ENCODE measurements around the gene MOAP1. TPM values are rescaled to one million over a fixed set of nuclear protein-coding genes. Genes with fewer than 3 reads are reported as not detected.

The MOAP1 gene
- total RNA-seq, 1 donor from 2014 or later = 24.1 TPM

GRCh38 chr14:93136009-93136408, 48.7 kb downstream of the MOAP1 start:
- Histone ChIP-seq H3K27ac (no peak overlapping the region), H3K9me3 (no peaks in the 10 kb centered on the region), H3K27me3 (no peaks in the 10 kb centered on the region), H3K36me3 (no peaks in the 10 kb centered on the region), H3K4me3 (no peak overlapping the region), H3K4me1 (peaks cover 23% of the 10 kb centered on the region)
- no peak for TF ChIP-seq POLR2AphosphoS5 (IDR thresholded peaks at IDR 0.05; ENCODE audit: insufficient read depth in 1 of 2, low read depth in 1 of 2)
- TF ChIP-seq POLR2A (IDR thresholded peaks at IDR 0.05) = no peak
- no peak for TF ChIP-seq CTCF (IDR thresholded peaks at IDR 0.05)
- intact Hi-C loops (cut with DNase I) = loop anchor here (5.0 kb wide), 1 partner anchor 184 kb away; no protein-coding TSS in a partner anchor
- DNase-seq (ENCODE audit: extremely low spot score in 2 of 2) = no peak

- Histone ChIP-seq H3K27me3 (no peaks in the 10 kb centered on the region), H3K4me3 (no peak overlapping the region), H3K4me1 (peaks cover 23% of the 10 kb centered on the region), H3K27ac (no peak overlapping the region), H3K36me3 (no peaks in the 10 kb centered on the region), H3K9me3 (no peaks in the 10 kb centered on the region)
- DNase-seq (ENCODE audit: extremely low spot score in 2 of 2) = no peak
- intact Hi-C loops (cut with DNase I) = loop anchor here (5.0 kb wide), 1 partner anchor 183 kb away; no protein-coding TSS in a partner anchor
- TF ChIP-seq POLR2AphosphoS5 (IDR thresholded peaks at IDR 0.05; ENCODE audit: insufficient read depth in 1 of 2, low read depth in 1 of 2) = no peak
- no peak for TF ChIP-seq POLR2A (IDR thresholded peaks at IDR 0.05)
- TF ChIP-seq CTCF (IDR thresholded peaks at IDR 0.05) = no peak
Measured at GRCh38 chr14:93135399-93135798, 49.3 kb downstream of the MOAP1 start.

- no peak for TF ChIP-seq CTCF (IDR thresholded peaks at IDR 0.05)
- no peak for TF ChIP-seq POLR2A (IDR thresholded peaks at IDR 0.05)
- TF ChIP-seq POLR2AphosphoS5 (IDR thresholded peaks at IDR 0.05; ENCODE audit: insufficient read depth in 1 of 2, low read depth in 1 of 2) = peak in 1 of 2 donors; percentile 81
- intact Hi-C loops (cut with DNase I) = no loop called here
- no peaks in the 10 kb centered on the region for H3K9me3 ChIP-seq
- no peaks in the 10 kb centered on the region for H3K27me3 ChIP-seq
- no peaks in the 10 kb centered on the region for H3K36me3 ChIP-seq
- peaks cover 23% of the 10 kb centered on the region for H3K4me1 ChIP-seq
- peak overlapping the region; percentile 75 for H3K27ac ChIP-seq
- no peak for DNase-seq (ENCODE audit: extremely low spot score in 2 of 2)
- H3K4me3 ChIP-seq = no peak overlapping the region
Measured at GRCh38 chr14:93133464-93133863, 51.2 kb downstream of the MOAP1 start.

- DNase-seq (ENCODE audit: extremely low spot score in 2 of 2) = no peak
- Histone ChIP-seq H3K27me3 (no peaks in the 10 kb centered on the region), H3K4me1 (peaks cover 23% of the 10 kb centered on the region), H3K9me3 (no peaks in the 10 kb centered on the region), H3K36me3 (no peaks in the 10 kb centered on the region), H3K27ac (peak overlapping the region; percentile 75), H3K4me3 (no peak overlapping the region)
- TF ChIP-seq CTCF (IDR thresholded peaks at IDR 0.05) (no peak), POLR2A (IDR thresholded peaks at IDR 0.05) (no peak), POLR2AphosphoS5 (IDR thresholded peaks at IDR 0.05; ENCODE audit: insufficient read depth in 1 of 2, low read depth in 1 of 2) (no peak)
- intact Hi-C loops (cut with DNase I) = no loop called here
Measured at GRCh38 chr14:93132472-93133065, 52.1 kb downstream of the MOAP1 start.

Other genes with a start within 250 kb of the MOAP1 start
- gene ITPK1, start 69.0 kb downstream of the MOAP1 start, total RNA-seq = 49.6 TPM
- 6.4 TPM for gene LYSET, start 420 bp upstream of the MOAP1 start, total RNA-seq
- 7.4 TPM for gene GON7, start 22.2 kb upstream of the MOAP1 start, total RNA-seq
- 34.4 TPM for gene UBR7, start 22.4 kb upstream of the MOAP1 start, total RNA-seq
- gene BTBD7, start 148.1 kb upstream of the MOAP1 start, total RNA-seq = 28.5 TPM
- not detected for gene COX8C, start 162.3 kb upstream of the MOAP1 start, total RNA-seq
- gene UNC79, start 246.0 kb upstream of the MOAP1 start, total RNA-seq = 0.49 TPM